HepG2 (cell line): ENCODE results near the gene PDGFD. TPM values are rescaled to one million over a fixed set of nuclear protein-coding genes. Genes with fewer than 3 reads are reported as not detected.

ENCODE experiments used
- ATAC-seq: fragments of 200-7000 bp; cut with Tn5 transposase; 3 replicates; pipeline ENCODE4 v1.9.1; 2020; ENCODE audit warnings: mild to moderate bottlenecking, moderate library complexity
- BruUV-seq: library from RNA; stranded (reverse); fragments of 400-500 nt; replicated peaks from 2 replicates; lab custom pipeline; 2021; lab: Mats Ljungman, UMichigan
- CTCF ChIA-PET: fragments of 300-600 bp; formaldehyde crosslinking; extraction: SDS; loops from one replicate; lab custom pipeline; 2021; ENCODE audit warnings: low total read pairs, inconsistent platforms, low intra/inter-chr PET ratio; lab: Yijun Ruan, JAX
- POLR2A ChIA-PET: fragments of 350-600 bp; sonication (Branson Sonifier 250); formaldehyde crosslinking; loops from one replicate; lab custom pipeline; 2020; ENCODE audit warnings: antibody characterized with exemption, inconsistent platforms; lab: Yijun Ruan, JAX
- DNase-seq: peaks from one replicate; pipeline ENCODE4 v3.0.0-alpha.2; 2015; ENCODE audit warnings: low spot score
- FAIRE-seq: peaks from 3 replicates; lab custom pipeline; 2011; peaks lifted over from hg19 to GRCh38; lab: Jason Lieb, UNC
- H2AFZ ChIP-seq: one replicate; pipeline ENCODE4 v1.6.1; 2011; ENCODE audit warnings: low read length, inconsistent platforms
- H3K27ac ChIP-seq: fragments of 300-600 bp; 3 replicates; pipeline ENCODE4 v1.8.0; 2011; ENCODE audit warnings: mixed run types, mild to moderate bottlenecking, mixed read lengths, low read length, inconsistent platforms; ENCODE audit not compliant: insufficient read depth; ENCODE audit errors: extremely low read length
- H3K27me3 ChIP-seq, 2 experiments: fragments of 200-600 bp in 1 of 2; 2 replicates in 1 of 2; 3 replicates in 1 of 2; pipeline versions ENCODE4 v1.6.0 to v1.8.0; 2011; ENCODE audit warnings: low read length in 2 of 2, mild to moderate bottlenecking in 2 of 2, moderate library complexity in 2 of 2, inconsistent platforms in 1 of 2; ENCODE audit not compliant: insufficient read depth in 2 of 2, control insufficient read depth in 1 of 2
- H3K36me3 ChIP-seq, 2 experiments: fragments of 200-600 bp in 1 of 2; replicated peaks in 1 of 2; 2 replicates in 1 of 2; 3 replicates in 1 of 2; pipeline versions ENCODE4 v1.5.1 to v1.8.0; 2011; ENCODE audit warnings: low read length in 2 of 2, inconsistent platforms in 1 of 2; ENCODE audit not compliant: insufficient read depth in 2 of 2, control insufficient read depth in 1 of 2
- H3K4me1 ChIP-seq: 2 replicates; pipeline ENCODE4 v1.5.1; 2012; ENCODE audit warnings: low read length, inconsistent platforms; ENCODE audit not compliant: insufficient read depth
- H3K4me2 ChIP-seq: 2 replicates; pipeline ENCODE4 v1.6.0; 2011; ENCODE audit warnings: low read depth, low read length, inconsistent platforms
- H3K4me3 ChIP-seq, 3 experiments: fragments of 200-600 bp in 1 of 3; sonication (generic), shearing (Covaris generic) in 1 of 3; replicated peaks in 1 of 3; 2 replicates each; pipeline ENCODE4 v1.5.1; 2011 to 2016; ENCODE audit warnings: low read length in 3 of 3, inconsistent platforms in 2 of 3, low read depth in 2 of 3, mild to moderate bottlenecking in 2 of 3, control low read depth in 1 of 3, mixed read lengths in 1 of 3; ENCODE audit not compliant: insufficient read depth in 1 of 3
- H3K79me2 ChIP-seq: one replicate; pipeline ENCODE4 v1.6.1; 2011; ENCODE audit warnings: low read length, inconsistent platforms; ENCODE audit not compliant: insufficient read depth
- H3K9ac ChIP-seq: 2 replicates; pipeline ENCODE4 v1.6.0; 2011; ENCODE audit warnings: mild to moderate bottlenecking, low read depth, low read length, inconsistent platforms; ENCODE audit not compliant: insufficient read depth
- H3K9me3 ChIP-seq: 2 replicates; pipeline ENCODE4 v1.5.1; 2012; ENCODE audit warnings: mild to moderate bottlenecking, low read length
- H4K20me1 ChIP-seq: 2 replicates; pipeline ENCODE4 v1.6.0; 2011; ENCODE audit warnings: inconsistent platforms, mild to moderate bottlenecking, low read length, moderate library complexity; ENCODE audit not compliant: insufficient read depth
- CREM ChIP-seq, 2 experiments: sonication (generic) in 1 of 2; formaldehyde crosslinking in 1 of 2; IDR thresholded peaks; 2 replicates each; pipeline versions ENCODE4 v1.4.0 to v1.6.1; 2016 to 2020; ENCODE audit warnings: antibody characterized with exemption in 1 of 2, mild to moderate bottlenecking in 1 of 2, missing genetic modification reagents in 1 of 2
- GLMP ChIP-seq: sonication (generic); formaldehyde crosslinking; IDR thresholded peaks from 2 replicates; pipeline ENCODE4 v1.9.0; 2021; ENCODE audit warnings: missing genetic modification reagents, mild to moderate bottlenecking, borderline replicate concordance
- LCORL ChIP-seq, 2 experiments: fragments of 450-650 bp in 1 of 2; sonication (generic) in 1 of 2; formaldehyde crosslinking in 1 of 2; IDR thresholded peaks; 2 replicates each; pipeline versions ENCODE4 v1.5.0 to v1.6.1; 2017 to 2020; ENCODE audit warnings: antibody characterized with exemption in 1 of 2, missing genetic modification reagents in 1 of 2
- PITX1 ChIP-seq: sonication (generic); formaldehyde crosslinking; IDR thresholded peaks from 2 replicates; pipeline ENCODE4 v1.5.1; 2020; ENCODE audit warnings: mild to moderate bottlenecking, missing genetic modification reagents
- RXRB ChIP-seq: IDR thresholded peaks from 2 replicates; pipeline ENCODE4 v1.6.1; 2016; ENCODE audit warnings: borderline replicate concordance, missing genetic modification reagents, missing compliant biosample characterization
- SIN3A ChIP-seq: IDR thresholded peaks from 2 replicates; pipeline ENCODE4 v1.6.1; 2011; ENCODE audit warnings: low read depth, mild to moderate bottlenecking, control low read depth, low read length, borderline replicate concordance
- SKIL ChIP-seq: sonication (generic); formaldehyde crosslinking; IDR thresholded peaks from 2 replicates; pipeline ENCODE4 v1.8.0; 2022; ENCODE audit warnings: missing genetic modification reagents, mild to moderate bottlenecking, moderate library complexity, borderline replicate concordance
- SOX5 ChIP-seq: IDR thresholded peaks from 2 replicates; pipeline ENCODE4 v1.6.1; 2016; ENCODE audit warnings: borderline replicate concordance
- STAT6 ChIP-seq: sonication (generic); formaldehyde crosslinking; IDR thresholded peaks from 2 replicates; pipeline ENCODE4 v1.4.0; 2020; ENCODE audit warnings: missing genetic modification reagents, mild to moderate bottlenecking, borderline replicate concordance
- ZFP90 ChIP-seq: sonication (generic); formaldehyde crosslinking; IDR thresholded peaks from 2 replicates; pipeline ENCODE4 v1.8.0; 2022; ENCODE audit warnings: missing genetic modification reagents, mild to moderate bottlenecking, inconsistent platforms, borderline replicate concordance
- ZNF20 ChIP-seq: sonication (generic); formaldehyde crosslinking; IDR thresholded peaks from 2 replicates; pipeline ENCODE4 v1.4.0; 2020; ENCODE audit warnings: mild to moderate bottlenecking, moderate library complexity, missing genetic modification reagents
- ZNF230 ChIP-seq: sonication (generic); formaldehyde crosslinking; IDR thresholded peaks from 2 replicates; pipeline ENCODE4 v1.4.0; 2020; ENCODE audit warnings: mild to moderate bottlenecking, missing genetic modification reagents
- ZNF326 ChIP-seq: sonication (generic); formaldehyde crosslinking; IDR thresholded peaks from 2 replicates; pipeline ENCODE4 v1.4.0; 2020; ENCODE audit warnings: missing genetic modification reagents, borderline replicate concordance
- ZNF574 ChIP-seq: sonication (generic); formaldehyde crosslinking; IDR thresholded peaks from 2 replicates; pipeline ENCODE4 v1.4.0; 2020; ENCODE audit warnings: missing genetic modification reagents
- ZNF775 ChIP-seq: sonication (generic); formaldehyde crosslinking; IDR thresholded peaks from 2 replicates; pipeline ENCODE4 v1.4.0; 2020; ENCODE audit warnings: missing genetic modification reagents, mild to moderate bottlenecking, moderate library complexity, borderline replicate concordance
- WGBS: methylation state at CpG from one replicate; pipeline ENCODE4 v1.1.6; 2017; ENCODE audit warnings: low lambda C conversion rate; 5-methylcytosine and 5-hydroxymethylcytosine counted together
- in situ Hi-C: cut with HindIII; loops from 2 replicates; pipeline ENCODE4 v1.10.0; 2017; ENCODE audit warnings: low pct_unique_long_range_greater_than_20kb; ENCODE audit not compliant: extremely low pct_ligation_motif_present
- intact Hi-C: fragments of 100-400 bp; cut with micrococcal nuclease; formaldehyde crosslinking; loops from one replicate; pipeline ENCODE4 v1.10.0; 2022; ENCODE audit not compliant: unreplicated experiment
- polyA plus RNA-seq, 8 experiments: library from polyadenylated mRNA; depleted of rRNA in 3 of 8; stranded (reverse) in 7 of 8; unstranded in 1 of 8; fragments of >200 nt; fragmentation: Illumina TruSeq in 4 of 8; extraction: Trizol in 4 of 8; gene quantifications; 2 replicates each; pipeline versions ENCODE4 v1.2.1 to v1.2.3, GENCODE V29; 2011 to 2016; ENCODE audit warnings: low read depth in 4 of 8, missing spikeins in 1 of 8, mixed read lengths in 1 of 8; ENCODE audit not compliant: insufficient read depth in 1 of 8
- total RNA-seq, 5 experiments: library from RNA; depleted of rRNA; stranded (reverse); fragments of >200 nt; fragmentation: Illumina TruSeq; extraction: Trizol; gene quantifications; 2 replicates each; pipeline ENCODE4 v1.2.3, GENCODE V29; 2016; ENCODE audit warnings: low read depth in 1 of 5

Gene PDGFD
- total and polyA plus RNA-seq, 2 of the 13 experiments (the other 11 are each of a cell fraction or from before 2014, with no cell fraction given), result 0.09 to 0.29 TPM

GRCh38 chr11:103895106-103895505 lies 268.8 kb downstream of the PDGFD start:
- CTCF ChIA-PET, result no interaction called here
- FAIRE-seq (no peak), DNase-seq (no peak), ATAC-seq (no peak)
- POLR2A ChIA-PET, result no interaction called here
- Histone ChIP-seq H2AFZ (no peak overlapping the region), H3K36me3 (no peaks in the 10 kb centered on the region), H3K27ac (no peak overlapping the region), H3K27me3 (no peaks in the 10 kb centered on the region), H4K20me1 (no peaks in the 10 kb centered on the region), H3K4me2 (no peak overlapping the region), H3K79me2 (no peaks in the 10 kb centered on the region), H3K4me1 (no peaks in the 10 kb centered on the region), H3K9me3 (peaks cover 28% of the 10 kb centered on the region), H3K4me3 (no peak overlapping the region), H3K9ac (no peak overlapping the region)
- in situ Hi-C loops (no loop called here), intact Hi-C loops (no loop called here)
- WGBS, result 5% methylated on average over 3 of the region's 3 CpGs
- no TSS peak for BruUV-seq
- TF ChIP-seq ZNF574 (CRISPR knock-in tag) (no peak), GLMP (CRISPR knock-in tag) (no peak), CREM (IDR thresholded peaks at IDR 0.05) (no peak), CREM (CRISPR knock-in tag; IDR thresholded peaks at IDR 0.05) (no peak), ZNF20 (CRISPR knock-in tag) (no peak), ZNF775 (CRISPR knock-in tag) (no peak), LCORL (IDR thresholded peaks at IDR 0.05) (no peak), LCORL (CRISPR knock-in tag; IDR thresholded peaks at IDR 0.05) (no peak), ZNF230 (CRISPR knock-in tag) (no peak), SKIL (CRISPR knock-in tag) (no peak), ZFP90 (no peak), ZNF326 (CRISPR knock-in tag) (no peak), SOX5 (CRISPR knock-in tag) (no peak), RXRB (CRISPR knock-in tag) (no peak), SIN3A (no peak), STAT6 (CRISPR knock-in tag) (no peak), PITX1 (no peak)
